HepG2 (cell line): Measurements from ENCODE around the gene TRAF4. TPM values are rescaled to one million over a fixed set of nuclear protein-coding genes. Genes with fewer than 3 reads are reported as not detected.

Source experiments
- CHCHD3 ChIP-seq: sonication (generic); formaldehyde crosslinking; IDR thresholded peaks from 2 replicates; pipeline ENCODE4 v1.8.0; 2022; ENCODE audit warnings: mild to moderate bottlenecking, missing genetic modification reagents, moderate library complexity
- EP300 ChIP-seq, 3 experiments: sonication (generic) in 1 of 3; formaldehyde crosslinking in 1 of 3; IDR thresholded peaks; 2 replicates each; pipeline versions ENCODE4 v1.5.1 to v1.6.1; 2011 to 2020; ENCODE audit warnings: low read depth in 2 of 3, low read length in 2 of 3, borderline replicate concordance in 1 of 3, improper control_type of control experiment in 1 of 3, mild to moderate bottlenecking in 1 of 3, missing genetic modification reagents in 1 of 3, moderate library complexity in 1 of 3
- SOX6 ChIP-seq, 2 experiments: fragments of 450-650 bp in 1 of 2; sonication (generic) in 1 of 2; formaldehyde crosslinking in 1 of 2; IDR thresholded peaks; 2 replicates each; pipeline versions ENCODE4 v1.4.0 to v1.6.1; 2017 to 2020; ENCODE audit warnings: antibody characterized with exemption in 1 of 2, mild to moderate bottlenecking in 1 of 2, missing genetic modification reagents in 1 of 2
- THAP11 ChIP-seq: IDR thresholded peaks from 2 replicates; pipeline ENCODE4 v1.6.1; 2016; ENCODE audit warnings: missing biosample characterization, missing genetic modification reagents
- ZNF12 ChIP-seq: sonication (generic); formaldehyde crosslinking; IDR thresholded peaks from 2 replicates; pipeline ENCODE4 v1.5.0; 2020; ENCODE audit warnings: missing genetic modification reagents
- ZNF225 ChIP-seq: sonication (generic); formaldehyde crosslinking; IDR thresholded peaks from 2 replicates; pipeline ENCODE4 v1.4.0; 2020; ENCODE audit warnings: mild to moderate bottlenecking, missing genetic modification reagents
- ZNF30 ChIP-seq: sonication (generic); formaldehyde crosslinking; IDR thresholded peaks from 2 replicates; pipeline ENCODE4 v1.5.0; 2020; ENCODE audit warnings: mild to moderate bottlenecking, missing genetic modification reagents
- ZNF567 ChIP-seq: sonication (generic); formaldehyde crosslinking; IDR thresholded peaks from 2 replicates; pipeline ENCODE4 v1.8.1; 2023; ENCODE audit warnings: mild to moderate bottlenecking, missing genetic modification reagents, borderline replicate concordance
- polyA plus RNA-seq, 8 experiments: library from polyadenylated mRNA; depleted of rRNA in 3 of 8; stranded (reverse) in 7 of 8; unstranded in 1 of 8; fragments of >200 nt; fragmentation: Illumina TruSeq in 4 of 8; extraction: Trizol in 4 of 8; gene quantifications; 2 replicates each; pipeline versions ENCODE4 v1.2.1 to v1.2.3, GENCODE V29; 2011 to 2016; ENCODE audit warnings: low read depth in 4 of 8, missing spikeins in 1 of 8, mixed read lengths in 1 of 8; ENCODE audit not compliant: insufficient read depth in 1 of 8
- total RNA-seq, 5 experiments: library from RNA; depleted of rRNA; stranded (reverse); fragments of >200 nt; fragmentation: Illumina TruSeq; extraction: Trizol; gene quantifications; 2 replicates each; pipeline ENCODE4 v1.2.3, GENCODE V29; 2016; ENCODE audit warnings: low read depth in 1 of 5
- TF ChIP-seq, protein P1 (sequence below): sonication (generic); formaldehyde crosslinking; conservative IDR thresholded peaks from 2 replicates; pipeline ENCODE4 v1.4.0; 2020; ENCODE audit warnings: missing genetic modification reagents
- TF ChIP-seq, protein P2 (sequence below): sonication (generic); formaldehyde crosslinking; IDR thresholded peaks from 2 replicates; pipeline ENCODE4 v1.5.0; 2020; ENCODE audit warnings: mild to moderate bottlenecking, missing genetic modification reagents, borderline replicate concordance
- TF ChIP-seq, protein P3 (sequence below): sonication (generic); formaldehyde crosslinking; IDR thresholded peaks from 2 replicates; pipeline ENCODE4 v1.4.0; 2020; ENCODE audit warnings: missing genetic modification reagents, borderline replicate concordance
- TF ChIP-seq, protein P4 (sequence below): IDR thresholded peaks from 2 replicates; pipeline ENCODE4 v1.6.1; 2016; ENCODE audit warnings: missing compliant biosample characterization, missing genetic modification reagents, borderline replicate concordance

TRAF4 gene
- total and polyA plus RNA-seq, 2 of the 13 experiments (the other 11 are each of a cell fraction or from before 2014, with no cell fraction given): 86.0 to 89.9 TPM

DNA sequence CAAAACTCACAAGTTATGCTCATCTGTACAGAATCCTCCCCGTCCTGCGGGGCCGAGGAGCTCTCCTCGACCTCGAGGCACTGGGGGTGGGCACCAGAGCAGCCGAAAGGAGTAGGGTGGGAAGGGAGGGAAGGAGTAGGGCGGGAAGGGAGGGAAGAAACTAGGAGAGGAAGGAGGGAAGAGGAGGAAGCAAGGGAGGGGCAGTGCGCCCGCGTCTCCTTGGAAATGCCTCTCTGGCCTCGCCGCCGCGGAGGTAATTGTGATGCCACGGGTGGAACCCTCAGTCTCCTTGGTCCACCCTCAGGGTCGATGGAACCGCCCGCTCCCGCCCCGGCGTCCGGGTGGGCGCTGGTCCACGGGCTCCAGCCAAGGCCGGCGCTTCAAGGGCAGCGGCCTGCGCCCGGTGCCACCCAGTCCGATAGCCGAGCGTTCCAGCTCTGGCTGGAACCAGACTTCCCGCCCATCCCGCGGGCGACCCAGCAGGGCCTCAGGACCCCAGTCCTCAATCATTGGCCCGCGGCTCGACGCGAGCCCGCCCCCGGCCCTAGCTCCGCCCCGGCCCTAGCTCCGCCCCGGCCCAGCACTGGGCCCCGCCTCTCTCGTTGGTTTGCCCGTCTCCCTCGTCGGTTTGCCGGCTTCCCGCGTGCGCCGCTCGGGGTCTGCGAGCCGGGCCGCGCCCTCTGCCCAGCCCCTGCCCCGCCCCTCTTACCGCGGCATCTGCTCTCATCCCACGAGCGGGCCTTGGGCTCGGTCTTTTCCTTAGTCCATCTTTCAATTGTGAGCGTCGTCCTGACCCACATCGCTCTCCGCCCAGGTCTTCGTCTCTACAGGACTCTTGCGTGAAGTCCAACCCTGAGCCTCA lies 32.7 kb upstream of the TRAF4 start (continued):
- TF ChIP-seq, protein P1, sequence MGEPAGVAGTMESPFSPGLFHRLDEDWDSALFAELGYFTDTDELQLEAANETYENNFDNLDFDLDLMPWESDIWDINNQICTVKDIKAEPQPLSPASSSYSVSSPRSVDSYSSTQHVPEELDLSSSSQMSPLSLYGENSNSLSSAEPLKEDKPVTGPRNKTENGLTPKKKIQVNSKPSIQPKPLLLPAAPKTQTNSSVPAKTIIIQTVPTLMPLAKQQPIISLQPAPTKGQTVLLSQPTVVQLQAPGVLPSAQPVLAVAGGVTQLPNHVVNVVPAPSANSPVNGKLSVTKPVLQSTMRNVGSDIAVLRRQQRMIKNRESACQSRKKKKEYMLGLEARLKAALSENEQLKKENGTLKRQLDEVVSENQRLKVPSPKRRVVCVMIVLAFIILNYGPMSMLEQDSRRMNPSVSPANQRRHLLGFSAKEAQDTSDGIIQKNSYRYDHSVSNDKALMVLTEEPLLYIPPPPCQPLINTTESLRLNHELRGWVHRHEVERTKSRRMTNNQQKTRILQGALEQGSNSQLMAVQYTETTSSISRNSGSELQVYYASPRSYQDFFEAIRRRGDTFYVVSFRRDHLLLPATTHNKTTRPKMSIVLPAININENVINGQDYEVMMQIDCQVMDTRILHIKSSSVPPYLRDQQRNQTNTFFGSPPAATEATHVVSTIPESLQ (CRISPR knock-in tag): no peak
- TF ChIP-seq, protein P2, sequence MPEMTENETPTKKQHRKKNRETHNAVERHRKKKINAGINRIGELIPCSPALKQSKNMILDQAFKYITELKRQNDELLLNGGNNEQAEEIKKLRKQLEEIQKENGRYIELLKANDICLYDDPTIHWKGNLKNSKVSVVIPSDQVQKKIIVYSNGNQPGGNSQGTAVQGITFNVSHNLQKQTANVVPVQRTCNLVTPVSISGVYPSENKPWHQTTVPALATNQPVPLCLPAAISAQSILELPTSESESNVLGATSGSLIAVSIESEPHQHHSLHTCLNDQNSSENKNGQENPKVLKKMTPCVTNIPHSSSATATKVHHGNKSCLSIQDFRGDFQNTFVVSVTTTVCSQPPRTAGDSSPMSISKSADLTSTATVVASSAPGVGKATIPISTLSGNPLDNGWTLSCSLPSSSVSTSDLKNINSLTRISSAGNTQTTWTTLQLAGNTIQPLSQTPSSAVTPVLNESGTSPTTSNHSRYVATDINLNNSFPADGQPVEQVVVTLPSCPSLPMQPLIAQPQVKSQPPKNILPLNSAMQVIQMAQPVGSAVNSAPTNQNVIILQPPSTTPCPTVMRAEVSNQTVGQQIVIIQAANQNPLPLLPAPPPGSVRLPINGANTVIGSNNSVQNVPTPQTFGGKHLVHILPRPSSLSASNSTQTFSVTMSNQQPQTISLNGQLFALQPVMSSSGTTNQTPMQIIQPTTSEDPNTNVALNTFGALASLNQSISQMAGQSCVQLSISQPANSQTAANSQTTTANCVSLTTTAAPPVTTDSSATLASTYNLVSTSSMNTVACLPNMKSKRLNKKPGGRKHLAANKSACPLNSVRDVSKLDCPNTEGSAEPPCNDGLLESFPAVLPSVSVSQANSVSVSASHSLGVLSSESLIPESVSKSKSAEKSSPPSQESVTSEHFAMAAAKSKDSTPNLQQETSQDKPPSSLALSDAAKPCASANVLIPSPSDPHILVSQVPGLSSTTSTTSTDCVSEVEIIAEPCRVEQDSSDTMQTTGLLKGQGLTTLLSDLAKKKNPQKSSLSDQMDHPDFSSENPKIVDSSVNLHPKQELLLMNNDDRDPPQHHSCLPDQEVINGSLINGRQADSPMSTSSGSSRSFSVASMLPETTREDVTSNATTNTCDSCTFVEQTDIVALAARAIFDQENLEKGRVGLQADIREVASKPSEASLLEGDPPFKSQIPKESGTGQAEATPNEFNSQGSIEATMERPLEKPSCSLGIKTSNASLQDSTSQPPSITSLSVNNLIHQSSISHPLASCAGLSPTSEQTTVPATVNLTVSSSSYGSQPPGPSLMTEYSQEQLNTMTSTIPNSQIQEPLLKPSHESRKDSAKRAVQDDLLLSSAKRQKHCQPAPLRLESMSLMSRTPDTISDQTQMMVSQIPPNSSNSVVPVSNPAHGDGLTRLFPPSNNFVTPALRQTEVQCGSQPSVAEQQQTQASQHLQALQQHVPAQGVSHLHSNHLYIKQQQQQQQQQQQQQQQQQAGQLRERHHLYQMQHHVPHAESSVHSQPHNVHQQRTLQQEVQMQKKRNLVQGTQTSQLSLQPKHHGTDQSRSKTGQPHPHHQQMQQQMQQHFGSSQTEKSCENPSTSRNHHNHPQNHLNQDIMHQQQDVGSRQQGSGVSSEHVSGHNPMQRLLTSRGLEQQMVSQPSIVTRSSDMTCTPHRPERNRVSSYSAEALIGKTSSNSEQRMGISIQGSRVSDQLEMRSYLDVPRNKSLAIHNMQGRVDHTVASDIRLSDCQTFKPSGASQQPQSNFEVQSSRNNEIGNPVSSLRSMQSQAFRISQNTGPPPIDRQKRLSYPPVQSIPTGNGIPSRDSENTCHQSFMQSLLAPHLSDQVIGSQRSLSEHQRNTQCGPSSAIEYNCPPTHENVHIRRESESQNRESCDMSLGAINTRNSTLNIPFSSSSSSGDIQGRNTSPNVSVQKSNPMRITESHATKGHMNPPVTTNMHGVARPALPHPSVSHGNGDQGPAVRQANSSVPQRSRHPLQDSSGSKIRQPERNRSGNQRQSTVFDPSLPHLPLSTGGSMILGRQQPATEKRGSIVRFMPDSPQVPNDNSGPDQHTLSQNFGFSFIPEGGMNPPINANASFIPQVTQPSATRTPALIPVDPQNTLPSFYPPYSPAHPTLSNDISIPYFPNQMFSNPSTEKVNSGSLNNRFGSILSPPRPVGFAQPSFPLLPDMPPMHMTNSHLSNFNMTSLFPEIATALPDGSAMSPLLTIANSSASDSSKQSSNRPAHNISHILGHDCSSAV (CRISPR knock-in tag): no peak
- TF ChIP-seq, protein P3, sequence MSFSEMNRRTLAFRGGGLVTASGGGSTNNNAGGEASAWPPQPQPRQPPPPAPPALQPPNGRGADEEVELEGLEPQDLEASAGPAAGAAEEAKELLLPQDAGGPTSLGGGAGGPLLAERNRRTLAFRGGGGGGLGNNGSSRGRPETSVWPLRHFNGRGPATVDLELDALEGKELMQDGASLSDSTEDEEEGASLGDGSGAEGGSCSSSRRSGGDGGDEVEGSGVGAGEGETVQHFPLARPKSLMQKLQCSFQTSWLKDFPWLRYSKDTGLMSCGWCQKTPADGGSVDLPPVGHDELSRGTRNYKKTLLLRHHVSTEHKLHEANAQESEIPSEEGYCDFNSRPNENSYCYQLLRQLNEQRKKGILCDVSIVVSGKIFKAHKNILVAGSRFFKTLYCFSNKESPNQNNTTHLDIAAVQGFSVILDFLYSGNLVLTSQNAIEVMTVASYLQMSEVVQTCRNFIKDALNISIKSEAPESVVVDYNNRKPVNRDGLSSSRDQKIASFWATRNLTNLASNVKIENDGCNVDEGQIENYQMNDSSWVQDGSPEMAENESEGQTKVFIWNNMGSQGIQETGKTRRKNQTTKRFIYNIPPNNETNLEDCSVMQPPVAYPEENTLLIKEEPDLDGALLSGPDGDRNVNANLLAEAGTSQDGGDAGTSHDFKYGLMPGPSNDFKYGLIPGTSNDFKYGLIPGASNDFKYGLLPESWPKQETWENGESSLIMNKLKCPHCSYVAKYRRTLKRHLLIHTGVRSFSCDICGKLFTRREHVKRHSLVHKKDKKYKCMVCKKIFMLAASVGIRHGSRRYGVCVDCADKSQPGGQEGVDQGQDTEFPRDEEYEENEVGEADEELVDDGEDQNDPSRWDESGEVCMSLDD (CRISPR knock-in tag): peak; percentile 46; the same call in 1 of the 2 replicates
- TF ChIP-seq, protein P4, sequence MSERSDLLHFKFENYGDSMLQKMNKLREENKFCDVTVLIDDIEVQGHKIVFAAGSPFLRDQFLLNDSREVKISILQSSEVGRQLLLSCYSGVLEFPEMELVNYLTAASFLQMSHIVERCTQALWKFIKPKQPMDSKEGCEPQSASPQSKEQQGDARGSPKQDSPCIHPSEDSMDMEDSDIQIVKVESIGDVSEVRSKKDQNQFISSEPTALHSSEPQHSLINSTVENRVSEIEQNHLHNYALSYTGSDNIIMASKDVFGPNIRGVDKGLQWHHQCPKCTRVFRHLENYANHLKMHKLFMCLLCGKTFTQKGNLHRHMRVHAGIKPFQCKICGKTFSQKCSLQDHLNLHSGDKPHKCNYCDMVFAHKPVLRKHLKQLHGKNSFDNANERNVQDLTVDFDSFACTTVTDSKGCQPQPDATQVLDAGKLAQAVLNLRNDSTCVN (CRISPR knock-in tag): 0 out of 2 replicates have a peak, but pooled peaks have one; percentile 50
- TF ChIP-seq THAP11: peak; percentile 74
- TF ChIP-seq ZNF225 (CRISPR knock-in tag): no peak
- TF ChIP-seq ZNF30 (CRISPR knock-in tag): no peak
- no peak for TF ChIP-seq SOX6 (IDR thresholded peaks at IDR 0.05)
- peak; percentile 50 for TF ChIP-seq SOX6 (CRISPR knock-in tag; IDR thresholded peaks at IDR 0.05)
- TF ChIP-seq ZNF12 (CRISPR knock-in tag): 0 out of 2 replicates have a peak, but pooled peaks have one; percentile 28
- 0 out of 4 replicates have a peak, but pooled peaks of 1 of the 2 experiments have one; percentile 15 for TF ChIP-seq EP300 (IDR thresholded peaks at IDR 0.05; ENCODE audit: low read depth in 2 of 2, low read length in 2 of 2)
- TF ChIP-seq EP300 (CRISPR knock-in tag; IDR thresholded peaks at IDR 0.05; ENCODE audit: borderline replicate concordance): no peak
- no peak for TF ChIP-seq ZNF567 (CRISPR knock-in tag)
- no peak for TF ChIP-seq CHCHD3 (CRISPR knock-in tag)
